Activated CD8-positive, alpha-beta memory T cell treated with anti-CD3 and anti-CD28 coated beads, Interleukin-2, amount 10 ng/mL, durations not matched to agents 7 days and 5 days (primary cell): ENCODE data around the gene CPED1. TPM values are rescaled to one million over a fixed set of nuclear protein-coding genes. Genes with fewer than 3 reads are reported as not detected.
A peak's percentile ranks its signal among the peaks of the same experiment; 100 is the strongest.

Experiments
- ATAC-seq: fragments of 150-1000 bp; cut with Tn5 transposase; one replicate; pipeline ENCODE4 v1.10.0; 2021; ENCODE audit warnings: moderate library complexity
- CTCF ChIA-PET: fragments of 350-600 bp; sonication (Branson Sonifier 250); formaldehyde crosslinking; loops from one replicate; lab custom pipeline; 2021; ENCODE audit warnings: antibody characterized with exemption; lab: Charles Lee
- DNase-seq: peaks from one replicate; pipeline ENCODE4 v3.0.0-alpha.2; 2020
- H3K27ac Mint-ChIP-seq: one replicate; pipeline ENCODE4 v1.8.0; 2021; ENCODE audit warnings: mild to moderate bottlenecking, mixed read lengths
- H3K27me3 Mint-ChIP-seq: one replicate; pipeline ENCODE4 v1.8.0; 2021; ENCODE audit warnings: mixed read lengths
- H3K36me3 Mint-ChIP-seq: one replicate; pipeline ENCODE4 v1.8.0; 2021; ENCODE audit warnings: mild to moderate bottlenecking, mixed read lengths
- H3K4me1 Mint-ChIP-seq: one replicate; pipeline ENCODE4 v1.8.0; 2021; ENCODE audit warnings: mixed read lengths
- H3K4me3 Mint-ChIP-seq: one replicate; pipeline ENCODE4 v1.8.0; 2021; ENCODE audit warnings: mild to moderate bottlenecking, moderate library complexity, mixed read lengths
- H3K9me3 Mint-ChIP-seq: one replicate; pipeline ENCODE4 v1.8.0; 2022; ENCODE audit warnings: low read depth, mixed read lengths
- total RNA-seq, 2 experiments: library from RNA; stranded (reverse); gene quantifications; one replicate each; pipeline ENCODE4 v1.2.3, GENCODE V29; 2021

CPED1 gene
- under 1 TPM in 1 of 2 experiments, not detected in 1; 0.16 TPM for total RNA-seq

- H3K4me3 Mint-ChIP-seq, result peak within 1 kb of the TSS; percentile 73
- DNase-seq, result peak; percentile 52
- H3K9me3 Mint-ChIP-seq, result no peaks in the 10 kb centered on the region
- peaks cover 21% of the 10 kb centered on the region for H3K4me1 Mint-ChIP-seq
- peaks cover 3% of the 10 kb centered on the region for H3K36me3 Mint-ChIP-seq
- no peak within 1 kb of the TSS for H3K27ac Mint-ChIP-seq
- CTCF ChIA-PET, result interaction anchor here (1.1 to 5.5 kb wide), 12 partner anchors 13 to 1006 kb away, joined by 3 to 43 read pairs (median 4); partner anchors contain the start of gene ING3
- ATAC-seq, result peak; percentile 78
- H3K27me3 Mint-ChIP-seq, result peaks cover 50% of the 10 kb centered on the region
These were observed at the start of gene CPED1 for GRCh38 chr7:120988591-120989256. Gene CPED1, plus strand, starts transcription at chr7:120988711. Its CDS starts 911 bp downstream, at chr7:120989622.

GRCh38 chr7:120939345-120939744 is 49.2 kb upstream of the CPED1 start:
- H3K27ac Mint-ChIP-seq, result no peak overlapping the region
- H3K27me3 Mint-ChIP-seq, result no peaks in the 10 kb centered on the region
- DNase-seq, result no peak
- ATAC-seq, result no peak
- no peaks in the 10 kb centered on the region for H3K9me3 Mint-ChIP-seq
- peaks cover 8% of the 10 kb centered on the region for H3K4me1 Mint-ChIP-seq
- H3K4me3 Mint-ChIP-seq, result no peak overlapping the region
- CTCF ChIA-PET, result interaction anchor here (0.7 kb wide), 1 partner anchor 474 kb away, joined by 4 read pairs; no protein-coding TSS in a partner anchor
- no peaks in the 10 kb centered on the region for H3K36me3 Mint-ChIP-seq

GRCh38 chr7:120941064-120941463 is 47.4 kb upstream of the CPED1 start:
- H3K4me1 Mint-ChIP-seq, result peaks cover 8% of the 10 kb centered on the region
- no peaks in the 10 kb centered on the region for H3K36me3 Mint-ChIP-seq
- DNase-seq (no peak), ATAC-seq (no peak)
- CTCF ChIA-PET, result interaction anchor here (1.2 to 1.3 kb wide), 2 partner anchors 135 to 149 kb away, joined by 3 to 8 read pairs; no protein-coding TSS in a partner anchor
- no peaks in the 10 kb centered on the region for H3K9me3 Mint-ChIP-seq
- H3K4me3 Mint-ChIP-seq, result no peak overlapping the region
- H3K27me3 Mint-ChIP-seq, result peaks cover 6% of the 10 kb centered on the region
- no peak overlapping the region for H3K27ac Mint-ChIP-seq

DNA sequence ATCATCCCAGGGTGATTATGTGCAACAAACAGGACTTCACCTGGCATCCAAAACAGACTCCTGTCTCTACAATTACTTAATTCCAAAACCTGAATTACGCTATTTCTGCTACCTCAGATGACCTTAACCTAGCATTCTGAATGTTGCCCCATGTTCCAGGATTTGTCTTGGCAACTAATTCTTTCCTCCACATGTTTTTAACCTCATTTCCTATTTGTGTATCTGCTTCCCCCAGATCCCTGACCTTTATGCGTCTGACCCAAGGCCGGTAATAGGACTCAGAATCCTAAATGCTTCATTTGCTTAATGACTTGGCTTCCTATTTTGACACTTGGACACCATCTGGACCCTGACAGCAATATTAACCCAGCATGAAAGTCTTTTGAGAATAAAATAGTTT is 46.7 kb upstream of the CPED1 start:
- ATAC-seq (no peak), DNase-seq (no peak)
- peaks cover 8% of the 10 kb centered on the region for H3K4me1 Mint-ChIP-seq
- no peaks in the 10 kb centered on the region for H3K36me3 Mint-ChIP-seq
- CTCF ChIA-PET, result interaction anchor here (1.2 to 1.6 kb wide), 3 partner anchors 136 to 150 kb away, joined by 3 to 8 read pairs (median 5); no protein-coding TSS in a partner anchor
- H3K4me3 Mint-ChIP-seq, result no peak overlapping the region
- peaks cover 10% of the 10 kb centered on the region for H3K27me3 Mint-ChIP-seq
- H3K9me3 Mint-ChIP-seq, result no peaks in the 10 kb centered on the region
- no peak overlapping the region for H3K27ac Mint-ChIP-seq

DNA sequence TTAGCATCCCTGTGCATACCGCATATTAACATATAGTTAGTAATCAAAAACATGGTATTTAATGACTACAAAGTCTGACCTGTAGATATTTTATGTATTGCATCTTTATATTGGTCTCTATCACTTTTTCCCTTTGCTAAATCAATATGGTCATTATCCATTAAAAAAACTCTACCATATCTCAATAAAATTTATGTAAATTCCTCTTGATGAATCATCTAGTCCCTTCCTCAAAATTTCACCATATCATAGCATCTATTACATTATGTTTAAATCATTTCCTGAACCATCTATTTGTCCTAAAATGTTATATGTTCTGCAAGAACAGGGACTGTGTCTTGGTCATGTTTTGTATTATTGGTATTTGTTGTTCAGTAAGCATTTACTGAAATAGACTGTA is 45.6 kb upstream of the CPED1 start:
- Mint-ChIP-seq H3K4me3 (no peak overlapping the region), H3K27me3 (peaks cover 10% of the 10 kb centered on the region), H3K27ac (no peak overlapping the region), H3K4me1 (peaks cover 2% of the 10 kb centered on the region), H3K9me3 (no peaks in the 10 kb centered on the region), H3K36me3 (no peaks in the 10 kb centered on the region)
- ATAC-seq, result no peak
- DNase-seq, result no peak
- CTCF ChIA-PET, result interaction anchor here (1.2 to 1.6 kb wide), 2 partner anchors 137 to 151 kb away, joined by 5 to 6 read pairs; no protein-coding TSS in a partner anchor

GRCh38 chr7:120944826-120945562 is 43.5 kb upstream of the CPED1 start:
- DNase-seq, result no peak
- ATAC-seq, result no peak
- Mint-ChIP-seq H3K27me3 (peaks cover 12% of the 10 kb centered on the region), H3K36me3 (no peaks in the 10 kb centered on the region), H3K27ac (no peak overlapping the region), H3K4me3 (no peak overlapping the region), H3K4me1 (peaks cover 11% of the 10 kb centered on the region), H3K9me3 (no peaks in the 10 kb centered on the region)
- CTCF ChIA-PET, result interaction anchor here (1.0 kb wide), 1 partner anchor 10 kb away, joined by 3 read pairs; no protein-coding TSS in a partner anchor

GRCh38 chr7:120947980-120948379 is 40.5 kb upstream of the CPED1 start:
- DNase-seq (no peak), ATAC-seq (no peak)
- Mint-ChIP-seq H3K4me1 (peaks cover 20% of the 10 kb centered on the region), H3K36me3 (peaks cover 5% of the 10 kb centered on the region), H3K27me3 (peaks cover 12% of the 10 kb centered on the region), H3K4me3 (no peak overlapping the region), H3K9me3 (no peaks in the 10 kb centered on the region), H3K27ac (no peak overlapping the region)
- CTCF ChIA-PET, result interaction anchor here (0.8 kb wide), 1 partner anchor 155 kb away, joined by 3 read pairs; no protein-coding TSS in a partner anchor

- Mint-ChIP-seq H3K27me3 (peaks cover 12% of the 10 kb centered on the region), H3K4me3 (peak overlapping the region; percentile 98), H3K4me1 (peaks cover 20% of the 10 kb centered on the region), H3K9me3 (no peaks in the 10 kb centered on the region), H3K27ac (peak overlapping the region; percentile 99), H3K36me3 (peaks cover 14% of the 10 kb centered on the region)
- ATAC-seq, result no peak
- DNase-seq, result no peak
- CTCF ChIA-PET, result no interaction called here
These were observed 39.1 kb upstream of the CPED1 start for GRCh38 chr7:120949393-120949911.

DNA sequence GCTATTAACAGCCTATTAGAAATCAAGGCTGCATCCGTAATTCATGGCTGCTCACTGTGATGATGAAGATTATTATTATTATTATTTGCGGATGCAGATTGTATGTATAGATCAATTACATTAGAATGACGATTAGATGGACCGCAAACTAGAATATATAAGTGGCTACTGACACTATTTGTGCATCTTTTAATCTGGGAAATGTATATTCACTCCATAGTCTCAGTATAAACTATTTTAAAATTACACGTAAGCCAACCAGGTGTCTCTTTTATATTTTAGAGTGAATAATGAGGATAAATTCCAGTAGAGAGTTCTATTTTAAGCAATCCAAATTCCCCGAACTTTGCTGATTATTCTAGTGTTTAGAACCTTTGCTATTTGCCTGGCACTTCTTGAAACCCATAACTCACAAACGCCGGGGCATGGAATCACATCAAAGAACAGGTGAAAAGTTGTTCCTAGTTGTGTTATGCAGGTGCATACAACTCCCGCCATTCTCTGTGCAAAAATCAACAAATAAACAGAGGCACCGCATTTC is 38.4 kb upstream of the CPED1 start:
- CTCF ChIA-PET, result interaction anchor here (0.6 to 1.9 kb wide), 4 partner anchors 10 to 158 kb away, joined by 3 to 5 read pairs (median 4); no protein-coding TSS in a partner anchor
- peak overlapping the region; percentile 98 for H3K4me3 Mint-ChIP-seq
- H3K27me3 Mint-ChIP-seq, result peaks cover 8% of the 10 kb centered on the region
- H3K9me3 Mint-ChIP-seq, result no peaks in the 10 kb centered on the region
- no peak for DNase-seq
- H3K27ac Mint-ChIP-seq, result peak overlapping the region; percentile 99
- H3K4me1 Mint-ChIP-seq, result peaks cover 25% of the 10 kb centered on the region
- peaks cover 16% of the 10 kb centered on the region for H3K36me3 Mint-ChIP-seq
- no peak for ATAC-seq

DNA sequence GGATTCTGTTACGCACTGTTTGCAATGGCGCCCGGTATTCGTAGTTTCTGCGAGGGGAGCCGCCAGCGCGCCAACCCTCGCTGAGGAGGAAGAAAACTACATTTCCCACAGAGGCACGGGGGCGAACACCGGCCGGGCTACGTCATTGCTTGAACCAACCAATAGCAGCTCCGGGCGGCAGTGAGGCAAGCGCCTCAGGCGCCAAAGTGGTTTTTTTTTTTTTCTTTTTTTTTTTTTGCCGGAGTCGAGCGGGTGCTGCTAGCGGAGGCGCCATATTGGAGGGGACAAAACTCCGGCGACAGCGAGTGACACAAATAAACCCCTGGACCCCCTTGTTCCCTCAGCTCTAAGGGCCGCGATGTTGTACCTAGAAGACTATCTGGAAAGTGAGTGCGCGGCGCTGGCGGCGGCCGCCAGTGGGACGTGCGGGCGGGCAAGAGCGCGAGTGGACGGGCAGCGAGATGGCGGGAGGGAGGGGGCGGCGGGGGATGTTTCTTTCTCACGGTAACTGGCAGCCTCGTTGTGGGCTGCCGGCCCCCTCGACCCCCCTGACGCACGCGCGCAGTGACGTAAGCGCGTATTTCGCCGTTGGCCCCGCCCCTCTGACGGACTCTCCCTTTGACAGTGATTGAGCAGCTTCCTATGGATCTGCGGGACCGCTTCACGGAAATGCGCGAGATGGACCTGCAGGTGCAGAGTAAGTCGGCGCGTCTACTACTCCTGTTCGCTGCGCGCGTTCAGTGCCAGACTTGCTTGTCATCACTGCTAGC is 37.8 kb upstream of the CPED1 start, which contains the start of gene ING3:
Gene ING3 (plus strand): TSS at position 239 of the 770 bp plus-strand sequence. CDS start 120 bp downstream, at position 359.
- CTCF ChIA-PET, result interaction anchor here (0.6 to 1.9 kb wide), 6 partner anchors 9 to 159 kb away, joined by 3 to 6 read pairs (median 4); partner anchors contain the start of gene CPED1

GRCh38 chr7:120951309-120951699 is 37.2 kb upstream of the CPED1 start:
- Mint-ChIP-seq H3K27ac (peak overlapping the region; percentile 99), H3K9me3 (no peaks in the 10 kb centered on the region), H3K4me1 (peaks cover 36% of the 10 kb centered on the region), H3K4me3 (peak overlapping the region; percentile 98), H3K36me3 (peaks cover 24% of the 10 kb centered on the region), H3K27me3 (peaks cover 3% of the 10 kb centered on the region)
- no peak for ATAC-seq
- DNase-seq, result no peak
- CTCF ChIA-PET, result interaction anchor here (1.3 to 1.9 kb wide), 3 partner anchors 35 to 159 kb away, joined by 3 to 5 read pairs (median 5); no protein-coding TSS in a partner anchor

More for the DNA sequence above, 37.8 kb upstream of the CPED1 start, which contains the start of gene ING3:
- H3K4me3 Mint-ChIP-seq, result peak within 1 kb of the TSS; percentile 98
- peaks cover 30% of the 10 kb centered on the region for H3K4me1 Mint-ChIP-seq
- peak; percentile 98 for DNase-seq
- peaks cover 6% of the 10 kb centered on the region for H3K27me3 Mint-ChIP-seq
- H3K36me3 Mint-ChIP-seq, result peaks cover 19% of the 10 kb centered on the region
- peak; percentile 93 for ATAC-seq
- H3K27ac Mint-ChIP-seq, result peak within 1 kb of the TSS; percentile 99
- H3K9me3 Mint-ChIP-seq, result no peaks in the 10 kb centered on the region

- H3K27me3 Mint-ChIP-seq, result peaks cover 2% of the 10 kb centered on the region
- H3K4me3 Mint-ChIP-seq, result peak overlapping the region; percentile 98
- no peaks in the 10 kb centered on the region for H3K9me3 Mint-ChIP-seq
- peak overlapping the region; percentile 99 for H3K27ac Mint-ChIP-seq
- DNase-seq, result no peak
- H3K4me1 Mint-ChIP-seq, result peaks cover 36% of the 10 kb centered on the region
- CTCF ChIA-PET, result interaction anchor here (1.3 to 1.9 kb wide), 3 partner anchors 35 to 160 kb away, joined by 3 to 5 read pairs (median 5); no protein-coding TSS in a partner anchor
- no peak for ATAC-seq
- peaks cover 28% of the 10 kb centered on the region for H3K36me3 Mint-ChIP-seq
These were observed 36.7 kb upstream of the CPED1 start for GRCh38 chr7:120951826-120952225.
